Hippocampal formation (tissue), 2 donors: ENCODE measurements around the gene DNAI2.

Experiments
- DNase-seq, 2 donors: peaks; one replicate each; lab custom pipeline; 2025; lab: John Stamatoyannopoulos, UW

DNAI2 gene

DNA sequence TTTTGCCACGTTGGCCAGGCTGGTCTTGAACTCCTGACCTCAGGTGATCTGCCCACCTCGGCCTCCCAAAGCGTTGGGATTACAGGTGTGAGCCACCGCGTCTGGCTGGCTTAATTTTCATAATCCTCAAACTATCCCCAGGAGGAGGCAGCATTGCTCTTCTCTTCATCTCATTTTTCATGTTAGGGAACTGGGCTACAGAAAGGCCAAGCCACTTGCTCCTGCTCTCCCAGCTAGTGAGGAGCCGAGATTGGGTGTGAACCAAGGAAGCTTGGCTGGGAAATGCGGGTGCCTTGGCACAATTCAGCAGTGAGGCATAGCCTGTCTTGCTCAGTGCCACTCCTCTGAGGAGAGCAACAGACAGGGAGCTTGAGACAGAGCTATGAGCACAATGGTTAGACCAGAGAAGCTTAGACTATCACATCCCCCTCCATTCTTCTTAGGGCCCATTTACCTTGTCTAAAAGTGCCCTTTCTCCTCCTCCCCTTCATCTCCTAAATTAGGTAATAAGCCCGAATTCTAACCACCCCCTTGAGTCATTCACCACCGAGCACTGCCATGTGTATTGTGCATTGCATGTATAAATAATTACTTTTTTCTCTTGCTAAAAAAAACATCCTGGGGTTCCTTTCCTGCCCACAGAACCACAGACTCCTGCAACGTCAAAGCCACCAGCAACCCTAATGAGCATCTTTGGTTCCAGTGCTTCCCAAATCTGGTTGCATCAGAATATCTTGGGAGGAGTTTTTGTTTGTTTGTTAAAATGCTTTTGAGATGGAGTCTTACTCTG, 32.0 kb downstream of the DNAI2 start:
- DNase-seq, result peak; percentile 29 to 31

DNA sequence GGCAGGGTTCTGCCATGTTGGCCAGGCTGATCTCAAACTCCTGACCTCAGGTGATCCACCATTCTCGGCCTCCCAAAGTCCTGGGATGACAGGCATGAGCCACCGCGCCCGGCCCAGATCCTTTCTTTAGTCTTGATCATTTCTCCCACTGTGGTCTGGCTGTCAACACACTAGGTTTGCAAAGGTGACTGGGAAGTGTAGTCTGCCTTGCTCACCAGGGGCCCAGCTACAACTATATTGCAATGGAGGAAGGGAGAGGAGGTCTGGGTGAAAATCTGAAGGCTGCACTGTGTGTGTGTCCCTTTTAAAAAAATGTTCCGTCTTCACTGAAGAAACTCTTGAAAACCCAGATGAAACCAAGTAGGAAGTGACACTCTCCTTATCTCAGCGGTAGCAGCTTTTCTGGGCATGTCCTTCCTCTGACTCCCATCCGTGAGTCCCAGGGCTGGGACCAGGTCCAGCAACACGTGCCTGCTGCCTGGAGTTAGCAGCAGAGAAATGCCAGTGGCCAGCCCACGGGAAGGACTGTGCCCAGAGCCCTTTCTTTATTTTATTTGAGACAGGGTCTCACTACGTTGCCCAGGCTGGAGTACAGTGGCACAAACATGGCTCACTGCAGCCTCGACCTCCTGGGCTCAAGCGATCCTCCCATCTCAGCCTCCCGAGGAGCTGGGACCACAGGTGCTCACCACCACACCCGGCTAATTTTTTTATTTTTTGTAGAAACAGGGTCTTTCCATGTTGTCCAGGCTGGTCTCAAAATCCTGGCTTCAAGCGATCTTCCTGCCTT, 34.1 kb downstream of the DNAI2 start:
- no peak for DNase-seq

DNA sequence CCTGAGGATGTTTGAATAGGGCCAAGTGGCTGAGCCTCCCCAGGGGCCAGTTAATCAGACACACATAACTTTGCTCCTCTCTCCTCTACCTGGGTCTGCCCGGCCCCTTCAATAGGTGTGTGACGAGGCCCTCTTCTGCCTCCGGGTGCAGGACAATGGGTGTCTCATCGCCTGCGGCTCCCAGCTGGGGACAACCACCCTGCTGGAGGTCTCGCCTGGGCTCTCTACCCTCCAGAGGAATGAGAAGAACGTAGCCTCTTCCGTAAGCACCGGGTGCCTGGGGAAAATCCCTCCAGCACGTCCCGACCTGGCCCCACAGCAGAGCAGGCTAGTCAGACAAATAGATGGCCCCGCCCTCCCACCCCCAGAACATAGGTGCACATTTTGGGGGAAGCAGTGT, 35.9 kb downstream of the DNAI2 start:
- DNase-seq, result no peak

DNA sequence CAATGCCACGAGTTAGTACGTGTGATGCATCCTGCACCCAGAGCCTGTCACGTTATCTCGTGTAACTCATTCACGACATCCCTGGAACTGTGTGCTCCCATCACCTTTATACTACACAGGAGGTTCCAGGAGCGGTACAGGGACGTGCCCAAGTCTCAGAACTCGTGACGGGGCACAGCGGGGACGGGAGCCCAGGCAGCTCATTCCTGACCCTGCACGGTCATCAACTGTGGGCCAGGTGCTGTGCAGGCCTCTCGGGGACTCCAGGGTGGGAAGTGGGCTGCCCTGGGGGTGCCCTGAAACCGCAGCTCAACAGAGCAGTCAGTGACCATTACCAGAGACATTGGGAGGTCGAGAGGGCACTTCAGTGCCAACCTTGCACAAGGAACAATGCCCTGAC, 40.8 kb downstream of the DNAI2 start:
- DNase-seq, result no peak

GRCh38 chr17:74316220-74316619, 42.2 kb downstream of the DNAI2 start:
- no peak for DNase-seq

GRCh38 chr17:74317071-74317470, 43.0 kb downstream of the DNAI2 start:
- no peak for DNase-seq

DNA sequence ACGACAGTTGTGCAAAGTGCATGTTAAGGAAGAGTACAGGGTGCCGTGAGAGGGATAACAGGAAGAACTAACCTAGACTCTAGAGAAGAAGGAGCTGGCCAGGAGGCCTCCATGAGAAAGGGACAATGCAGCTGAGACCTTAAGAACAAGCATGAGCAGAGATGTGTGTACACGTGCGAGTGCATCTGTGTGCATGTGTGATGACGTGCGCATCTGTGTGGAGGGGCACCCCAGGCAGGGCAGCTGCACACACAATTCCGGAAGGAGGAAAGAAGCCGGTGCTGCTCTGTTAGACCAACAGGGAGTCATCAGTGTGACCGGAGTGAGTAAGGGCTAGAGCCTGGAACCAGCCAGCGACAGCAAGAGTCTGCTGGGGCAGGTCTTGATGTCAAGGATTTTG, 44.4 kb downstream of the DNAI2 start:
- no peak for DNase-seq

DNA sequence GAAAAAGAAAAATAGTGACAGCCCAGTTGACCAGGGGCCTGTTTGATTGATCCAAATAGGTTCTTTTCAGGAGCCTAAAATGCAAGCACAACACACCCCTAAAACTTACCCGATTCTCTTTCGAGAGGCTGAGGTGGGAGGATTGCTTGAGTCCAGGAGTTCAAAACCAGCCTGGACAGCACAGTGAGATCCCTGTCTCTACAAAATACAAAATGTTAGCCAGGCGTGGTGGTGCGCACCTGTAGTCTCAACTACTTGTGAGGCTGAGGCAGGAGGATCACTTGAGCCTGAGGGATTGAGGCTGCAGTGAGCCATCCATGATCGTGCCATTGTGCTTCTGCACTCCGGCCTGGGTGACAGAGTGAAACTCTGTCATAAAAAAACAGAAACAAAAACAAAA, 50.5 kb downstream of the DNAI2 start:
- DNase-seq, result no peak

DNA sequence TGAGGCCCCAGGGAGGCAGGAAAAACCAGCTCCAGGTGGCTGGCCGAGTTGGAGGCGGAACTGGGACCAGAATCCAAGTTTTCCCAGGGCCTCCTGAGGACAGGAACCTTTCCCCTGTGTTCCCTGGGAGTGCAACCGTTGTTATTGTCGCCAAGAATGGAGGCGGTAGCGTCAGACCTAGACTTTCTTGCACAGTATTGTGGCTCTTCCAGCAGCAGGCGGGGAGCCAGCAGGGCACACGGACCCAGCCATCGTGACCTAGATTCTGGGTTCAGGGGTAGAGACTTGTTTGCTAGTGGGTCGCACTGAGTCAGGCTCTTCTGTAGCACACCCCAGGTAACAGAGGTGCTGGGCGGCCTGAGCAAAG, 51.3 kb downstream of the DNAI2 start:
- DNase-seq, result no peak

DNA sequence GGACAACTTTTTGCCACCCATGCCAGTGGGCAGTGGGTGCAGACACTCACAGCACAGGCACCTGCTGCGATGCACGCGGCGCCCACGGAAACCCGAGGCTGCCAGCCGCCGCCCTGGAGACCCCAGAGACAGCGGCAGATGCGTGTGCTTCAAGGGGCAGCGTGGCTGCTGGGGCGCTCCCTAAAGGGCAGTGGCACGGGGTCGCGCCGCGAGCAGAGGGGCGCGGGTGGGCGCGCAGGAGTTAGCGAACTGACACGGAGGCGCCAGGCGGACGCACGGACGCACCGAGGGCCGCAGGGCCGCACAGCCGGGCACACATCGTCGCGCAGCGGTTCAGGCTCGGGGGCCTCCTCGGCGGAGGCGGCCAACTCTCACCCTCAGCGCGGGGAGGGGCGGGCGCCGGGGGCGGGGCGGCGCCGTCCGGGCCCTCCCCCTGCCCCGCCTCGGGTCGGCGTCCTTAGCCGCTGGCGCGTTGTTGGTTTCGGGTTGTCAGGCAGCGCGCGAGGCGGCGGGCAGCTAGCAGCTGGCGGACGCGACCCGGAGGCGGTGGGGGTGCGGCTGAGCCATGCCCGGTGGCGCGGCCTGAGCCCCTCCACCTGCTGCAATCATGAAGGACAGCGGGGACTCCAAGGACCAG, 51.8 kb downstream of the DNAI2 start, which contains the start of gene KIF19:
Gene KIF19 (plus strand): TSS at position 484 of the 637 bp plus-strand sequence. CDS start 124 bp downstream, at position 608.
- peak; percentile 23 to 40 for DNase-seq

GRCh38 chr17:74326506-74326905, 52.5 kb downstream of the DNAI2 start:
- no peak for DNase-seq

DNA sequence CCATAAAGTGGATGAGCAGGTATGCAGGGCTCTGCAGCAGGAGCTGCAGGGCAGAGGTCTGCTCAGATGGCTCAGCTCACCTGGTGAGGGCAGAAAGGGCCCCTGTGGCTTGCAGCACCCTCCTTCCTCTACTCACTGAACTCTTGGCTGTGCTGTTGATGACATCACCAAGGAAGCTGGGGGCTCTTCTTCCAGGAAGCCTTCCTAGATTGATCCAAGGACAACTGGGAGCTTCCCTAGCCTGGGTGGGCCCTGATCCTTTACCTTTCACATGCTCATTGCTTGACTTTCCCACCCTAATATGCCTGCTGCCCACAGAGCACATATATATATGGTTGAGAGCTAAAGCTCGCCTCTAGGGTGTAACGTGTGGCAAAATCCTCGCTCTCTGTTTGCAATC, 54.5 kb downstream of the DNAI2 start:
- no peak for DNase-seq

DNA sequence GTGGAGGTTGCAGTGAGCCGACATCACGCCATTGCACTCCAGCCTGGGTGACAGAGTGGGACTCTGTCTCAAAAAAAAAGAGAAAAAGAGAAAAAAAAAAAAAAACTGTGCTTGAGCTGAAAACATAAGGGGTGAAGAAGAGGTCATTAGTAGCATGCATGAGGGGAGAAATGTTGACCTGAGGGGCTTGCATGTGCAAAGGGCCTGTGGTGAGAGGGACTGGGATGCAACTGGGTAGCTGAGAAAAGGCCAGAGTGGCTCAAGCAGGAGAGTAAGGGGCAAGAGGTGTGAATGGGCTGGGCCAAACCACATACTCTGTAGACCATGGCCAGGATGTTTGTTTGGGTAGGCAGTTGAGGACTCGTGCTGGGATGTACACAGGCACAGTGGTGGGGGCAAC, 55.3 kb downstream of the DNAI2 start:
- no peak for DNase-seq

- peak; percentile 53 to 62 for DNase-seq
These were observed 56.4 kb downstream of the DNAI2 start for GRCh38 chr17:74330446-74330845.

GRCh38 chr17:74332017-74332650, 58.1 kb downstream of the DNAI2 start:
- no peak for DNase-seq

DNA sequence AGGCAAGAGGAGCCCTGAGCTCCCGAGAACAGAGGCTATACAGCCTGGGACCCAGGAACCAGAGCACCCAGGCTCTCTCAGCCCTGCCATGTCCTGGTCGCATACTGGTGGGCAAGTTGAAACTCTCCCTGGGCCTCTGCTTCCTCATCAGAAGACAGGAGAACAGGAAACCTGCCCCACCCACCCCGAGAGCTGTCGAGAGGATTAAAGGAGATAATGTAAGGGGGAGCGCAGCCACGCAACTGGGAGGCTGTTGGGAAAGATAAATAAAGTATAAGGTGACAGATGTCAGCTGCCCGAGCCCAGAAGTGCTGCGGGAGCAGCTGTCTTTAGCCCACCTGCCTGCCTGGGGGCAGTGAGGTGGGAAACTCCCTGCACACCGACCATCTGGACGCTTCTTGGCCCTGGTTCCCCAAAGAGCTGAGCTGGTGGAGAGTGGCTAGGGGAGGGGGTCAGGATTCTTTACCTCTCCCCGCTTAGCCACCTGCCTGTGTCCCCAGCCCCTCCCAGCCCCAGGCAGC, 58.8 kb downstream of the DNAI2 start:
- DNase-seq, result no peak

GRCh38 chr17:74334393-74335039, 60.5 kb downstream of the DNAI2 start:
- DNase-seq, result no peak

GRCh38 chr17:74335529-74336062, 61.6 kb downstream of the DNAI2 start:
- DNase-seq, result no peak

- no peak for DNase-seq
These were observed 62.3 kb downstream of the DNAI2 start for GRCh38 chr17:74336307-74336706.

- DNase-seq, result peak; percentile 57 to 77
These were observed 63.9 kb downstream of the DNAI2 start for GRCh38 chr17:74337834-74338500.
